ENCODE data around the gene TEX52.

TEX52 gene

DNA sequence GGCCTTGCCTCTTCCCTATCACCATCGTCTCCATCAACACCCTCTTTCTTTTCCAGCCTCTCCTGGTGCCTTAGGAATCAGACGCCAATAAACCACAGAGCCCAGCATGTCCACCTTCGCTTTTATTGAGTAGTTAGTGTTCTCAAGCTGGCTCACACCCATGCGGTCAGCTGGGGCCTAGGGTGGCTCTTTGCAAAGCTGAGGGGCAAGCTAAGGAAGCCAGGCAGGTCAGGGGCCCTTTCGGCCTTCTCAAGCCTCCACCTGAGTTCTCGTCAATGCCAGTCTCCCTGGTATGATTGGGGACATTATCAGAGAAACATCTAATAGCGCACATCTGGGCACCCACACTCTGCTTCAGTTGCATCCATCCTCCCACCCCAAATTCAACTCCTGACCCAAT is 737 bp upstream of the TEX52 start:
- Histone ChIP-seq H3K4me1 (ENCODE audit: low read length) (no peaks in the 10 kb centered on the region), H3K27me3 (ENCODE audit: low read depth, low read length) (no peaks in the 10 kb centered on the region), H3K9me3 (ENCODE audit: insufficient read depth, low read length) (no peaks in the 10 kb centered on the region), H3K36me3 (replicated peaks; ENCODE audit: low read depth, low read length) (peaks cover 36% of the 10 kb centered on the region), H3K4me3 (ENCODE audit: low read length) (no peak overlapping the region), H3K79me2 (ENCODE audit: low read length) (no peaks in the 10 kb centered on the region), H3K27ac (ENCODE audit: low read length) (no peak overlapping the region), H3K4me2 (ENCODE audit: low read length) (no peak overlapping the region), H4K20me1 (ENCODE audit: insufficient read depth, low read length) (no peaks in the 10 kb centered on the region), H3K9ac (ENCODE audit: low read length) (no peak overlapping the region), H2AFZ (ENCODE audit: low read depth, low read length) (no peak overlapping the region)
- TF ChIP-seq, protein P1, sequence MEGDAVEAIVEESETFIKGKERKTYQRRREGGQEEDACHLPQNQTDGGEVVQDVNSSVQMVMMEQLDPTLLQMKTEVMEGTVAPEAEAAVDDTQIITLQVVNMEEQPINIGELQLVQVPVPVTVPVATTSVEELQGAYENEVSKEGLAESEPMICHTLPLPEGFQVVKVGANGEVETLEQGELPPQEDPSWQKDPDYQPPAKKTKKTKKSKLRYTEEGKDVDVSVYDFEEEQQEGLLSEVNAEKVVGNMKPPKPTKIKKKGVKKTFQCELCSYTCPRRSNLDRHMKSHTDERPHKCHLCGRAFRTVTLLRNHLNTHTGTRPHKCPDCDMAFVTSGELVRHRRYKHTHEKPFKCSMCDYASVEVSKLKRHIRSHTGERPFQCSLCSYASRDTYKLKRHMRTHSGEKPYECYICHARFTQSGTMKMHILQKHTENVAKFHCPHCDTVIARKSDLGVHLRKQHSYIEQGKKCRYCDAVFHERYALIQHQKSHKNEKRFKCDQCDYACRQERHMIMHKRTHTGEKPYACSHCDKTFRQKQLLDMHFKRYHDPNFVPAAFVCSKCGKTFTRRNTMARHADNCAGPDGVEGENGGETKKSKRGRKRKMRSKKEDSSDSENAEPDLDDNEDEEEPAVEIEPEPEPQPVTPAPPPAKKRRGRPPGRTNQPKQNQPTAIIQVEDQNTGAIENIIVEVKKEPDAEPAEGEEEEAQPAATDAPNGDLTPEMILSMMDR (IDR thresholded peaks at IDR 0.05; ENCODE audit: low read depth, low read length) = no peak
- TF ChIP-seq EZH2phosphoT487 (IDR thresholded peaks at IDR 0.05; ENCODE audit: low read depth) = no peak

GRCh38 chr12:2856051-2856450 is 788 bp downstream of the TEX52 start:
- Histone ChIP-seq H2AFZ (ENCODE audit: low read depth, low read length) (no peak overlapping the region), H3K9me3 (ENCODE audit: insufficient read depth, low read length) (no peaks in the 10 kb centered on the region), H3K4me1 (ENCODE audit: low read length) (no peaks in the 10 kb centered on the region), H3K9ac (ENCODE audit: low read length) (no peak overlapping the region), H4K20me1 (ENCODE audit: insufficient read depth, low read length) (no peaks in the 10 kb centered on the region), H3K27ac (ENCODE audit: low read length) (no peak overlapping the region), H3K4me2 (ENCODE audit: low read length) (no peak overlapping the region), H3K79me2 (ENCODE audit: low read length) (no peaks in the 10 kb centered on the region), H3K27me3 (ENCODE audit: low read depth, low read length) (no peaks in the 10 kb centered on the region), H3K36me3 (replicated peaks; ENCODE audit: low read depth, low read length) (peaks cover 31% of the 10 kb centered on the region), H3K4me3 (ENCODE audit: low read length) (no peak overlapping the region)
- TF ChIP-seq EZH2phosphoT487 (IDR thresholded peaks at IDR 0.05; ENCODE audit: low read depth) = no peak
- TF ChIP-seq, protein P1 (IDR thresholded peaks at IDR 0.05; ENCODE audit: low read depth, low read length) = no peak

DNA sequence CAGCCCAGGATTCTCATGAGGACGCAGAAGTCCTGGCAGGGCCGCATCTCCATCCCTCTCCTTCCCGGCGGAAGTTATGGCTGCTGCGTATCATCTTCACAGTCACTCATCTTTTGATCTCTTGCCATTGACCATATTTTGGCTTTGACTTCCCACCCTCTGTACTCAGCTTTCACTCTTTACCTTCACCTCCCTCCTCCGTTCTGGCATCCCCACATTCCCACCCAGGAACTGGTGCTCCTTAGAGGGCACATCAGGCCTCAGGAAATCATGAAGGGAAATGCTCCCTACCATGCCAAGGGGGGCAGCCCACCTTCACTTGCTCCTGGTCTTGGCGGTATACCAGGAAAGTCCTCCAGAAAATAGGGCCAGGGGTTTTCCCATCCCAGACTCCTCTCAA is 1.3 kb downstream of the TEX52 start:
- Histone ChIP-seq H3K4me2 (ENCODE audit: low read length) (no peak overlapping the region), H3K9ac (ENCODE audit: low read length) (no peak overlapping the region), H3K79me2 (ENCODE audit: low read length) (no peaks in the 10 kb centered on the region), H4K20me1 (ENCODE audit: insufficient read depth, low read length) (no peaks in the 10 kb centered on the region), H3K9me3 (ENCODE audit: insufficient read depth, low read length) (no peaks in the 10 kb centered on the region), H3K27me3 (ENCODE audit: low read depth, low read length) (no peaks in the 10 kb centered on the region), H3K4me3 (ENCODE audit: low read length) (no peak overlapping the region), H3K27ac (ENCODE audit: low read length) (no peak overlapping the region), H3K4me1 (ENCODE audit: low read length) (no peaks in the 10 kb centered on the region), H3K36me3 (replicated peaks; ENCODE audit: low read depth, low read length) (peaks cover 29% of the 10 kb centered on the region), H2AFZ (ENCODE audit: low read depth, low read length) (no peak overlapping the region)
- no peak for TF ChIP-seq EZH2phosphoT487 (IDR thresholded peaks at IDR 0.05; ENCODE audit: low read depth)
- TF ChIP-seq, protein P1 (IDR thresholded peaks at IDR 0.05; ENCODE audit: low read depth, low read length) = no peak

GRCh38 chr12:2854669-2855453 is 2.0 kb downstream of the TEX52 start:
- Histone ChIP-seq H3K9me3 (ENCODE audit: insufficient read depth, low read length) (no peaks in the 10 kb centered on the region), H3K9ac (ENCODE audit: low read length) (no peak overlapping the region), H3K4me3 (ENCODE audit: low read length) (no peak overlapping the region), H3K36me3 (replicated peaks; ENCODE audit: low read depth, low read length) (peaks cover 25% of the 10 kb centered on the region), H3K4me2 (ENCODE audit: low read length) (no peak overlapping the region), H2AFZ (ENCODE audit: low read depth, low read length) (no peak overlapping the region), H3K4me1 (ENCODE audit: low read length) (no peaks in the 10 kb centered on the region), H3K27ac (ENCODE audit: low read length) (no peak overlapping the region), H4K20me1 (ENCODE audit: insufficient read depth, low read length) (no peaks in the 10 kb centered on the region), H3K27me3 (ENCODE audit: low read depth, low read length) (no peaks in the 10 kb centered on the region), H3K79me2 (ENCODE audit: low read length) (no peaks in the 10 kb centered on the region)
- no peak for TF ChIP-seq EZH2phosphoT487 (IDR thresholded peaks at IDR 0.05; ENCODE audit: low read depth)
- TF ChIP-seq, protein P1 (IDR thresholded peaks at IDR 0.05; ENCODE audit: low read depth, low read length) = no peak
